ENCODE data around the gene ZBTB44. TPM values are rescaled to one million over a fixed set of nuclear protein-coding genes. Genes with fewer than 3 reads are reported as not detected.
"Not testable (repeated sequence)": the region's sequence is repeated elsewhere in the genome, so short reads cannot be mapped to it uniquely, and the experiment has no call there.

Gene ZBTB44
- polyA plus RNA-seq (2012; ENCODE audit: insufficient read depth, insufficient read length) = 21.6 TPM

DNA sequence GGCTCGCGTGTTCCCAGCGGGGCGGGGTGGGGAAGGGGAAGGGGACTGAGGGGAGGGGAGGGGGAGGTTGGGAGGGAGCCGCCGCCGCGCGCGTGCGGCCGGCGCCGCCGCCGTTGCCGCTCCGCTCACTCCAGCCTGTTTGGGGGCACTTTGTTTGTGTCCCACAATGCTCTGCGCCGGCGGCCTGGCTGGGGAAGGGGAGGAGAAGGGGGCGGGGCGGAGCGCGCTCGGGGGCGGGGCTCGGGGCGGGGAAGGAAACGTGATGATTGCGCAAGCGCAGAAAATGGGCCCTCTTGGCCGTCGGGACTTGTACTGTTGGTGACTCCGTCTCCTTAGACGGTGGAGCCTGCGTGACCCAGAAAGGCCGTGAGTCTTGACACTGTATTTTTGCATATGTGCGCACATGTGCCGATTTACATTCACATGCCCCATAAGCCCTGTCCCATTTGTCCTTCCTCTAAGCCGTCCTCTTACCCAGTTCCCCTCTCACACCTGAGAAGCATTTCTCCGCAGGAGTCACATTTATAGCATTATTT lies at the start of gene ZBTB44:
TSS of gene ZBTB44 (minus strand) at position 168 of the 536 bp plus-strand sequence. CDS start 53,044 bp downstream, outside the sequence.
- DNase-seq (ENCODE audit: low read depth, low spot score) = peak; percentile 86
- H3K4me3 ChIP-seq (ENCODE audit: low read length) = peak within 1 kb of the TSS; percentile 87

DNA sequence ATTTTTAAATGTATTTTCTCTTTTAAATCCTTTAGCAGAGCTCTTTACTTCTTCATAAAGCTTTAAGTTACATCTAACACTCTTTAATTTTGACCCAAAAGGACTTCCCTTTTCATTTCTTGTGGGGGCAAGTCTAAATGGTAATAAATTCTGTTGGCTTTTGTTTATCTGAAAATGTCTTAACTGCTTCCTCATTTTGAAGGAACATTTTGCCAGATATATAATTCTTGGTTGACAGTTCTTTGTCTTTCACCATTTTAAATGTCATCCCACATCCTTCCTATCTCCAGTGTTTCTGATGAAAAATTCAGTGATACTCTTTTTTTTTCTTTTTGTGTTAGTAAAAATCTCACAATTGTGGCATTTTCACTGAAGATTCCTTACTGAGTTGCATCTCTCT lies 44.7 kb upstream of the ZBTB44 start:
- no peak overlapping the region for H3K4me3 ChIP-seq (ENCODE audit: low read length)
- no peak for DNase-seq (ENCODE audit: low read depth, low spot score)

GRCh38 chr11:130358398-130358797 lies 43.7 kb upstream of the ZBTB44 start:
- no peak overlapping the region for H3K4me3 ChIP-seq (ENCODE audit: low read length)
- no peak for DNase-seq (ENCODE audit: low read depth, low spot score)

DNA sequence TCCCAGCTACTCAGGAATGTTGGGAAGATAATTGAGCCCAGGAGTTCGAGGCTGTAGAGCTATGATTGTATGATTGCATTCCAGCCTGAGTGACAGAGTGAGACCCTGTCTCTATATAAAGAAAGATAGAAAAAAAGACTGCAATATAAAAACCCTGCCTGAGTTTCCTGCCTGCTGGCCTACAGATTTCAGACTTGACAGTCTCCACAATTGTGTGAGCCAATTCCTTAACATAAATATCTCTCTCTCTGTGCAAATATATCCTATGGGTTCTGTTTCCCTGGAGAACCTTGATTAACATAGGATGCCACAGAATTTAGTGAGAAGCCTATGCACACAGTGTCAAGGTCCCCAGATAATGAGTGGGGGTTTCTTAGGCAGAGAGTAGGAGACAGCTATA lies 32.5 kb upstream of the ZBTB44 start:
- H3K4me3 ChIP-seq (ENCODE audit: low read length) = no peak overlapping the region
- DNase-seq (ENCODE audit: low read depth, low spot score) = no peak

DNA sequence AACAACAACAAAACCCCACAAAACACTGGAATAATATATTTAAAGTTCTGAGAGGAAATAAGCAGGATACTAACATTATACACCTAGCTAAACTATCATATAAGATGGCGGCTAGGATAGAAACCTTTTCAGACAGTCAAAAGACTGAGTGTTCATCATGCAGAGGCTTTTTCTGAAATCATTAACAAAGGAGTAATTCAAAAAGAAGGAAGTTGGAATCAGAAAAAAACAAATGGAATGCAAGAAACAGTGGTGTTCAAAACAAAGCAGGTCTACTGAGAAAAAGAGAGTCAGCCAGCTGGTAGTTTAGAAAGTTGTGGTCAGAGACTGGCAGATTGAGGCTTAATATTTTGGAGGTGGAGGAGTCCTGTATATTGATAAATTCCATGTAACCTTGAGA lies 30.1 kb upstream of the ZBTB44 start:
- DNase-seq (ENCODE audit: low read depth, low spot score) = no peak
- H3K4me3 ChIP-seq (ENCODE audit: low read length) = no peak overlapping the region

DNA sequence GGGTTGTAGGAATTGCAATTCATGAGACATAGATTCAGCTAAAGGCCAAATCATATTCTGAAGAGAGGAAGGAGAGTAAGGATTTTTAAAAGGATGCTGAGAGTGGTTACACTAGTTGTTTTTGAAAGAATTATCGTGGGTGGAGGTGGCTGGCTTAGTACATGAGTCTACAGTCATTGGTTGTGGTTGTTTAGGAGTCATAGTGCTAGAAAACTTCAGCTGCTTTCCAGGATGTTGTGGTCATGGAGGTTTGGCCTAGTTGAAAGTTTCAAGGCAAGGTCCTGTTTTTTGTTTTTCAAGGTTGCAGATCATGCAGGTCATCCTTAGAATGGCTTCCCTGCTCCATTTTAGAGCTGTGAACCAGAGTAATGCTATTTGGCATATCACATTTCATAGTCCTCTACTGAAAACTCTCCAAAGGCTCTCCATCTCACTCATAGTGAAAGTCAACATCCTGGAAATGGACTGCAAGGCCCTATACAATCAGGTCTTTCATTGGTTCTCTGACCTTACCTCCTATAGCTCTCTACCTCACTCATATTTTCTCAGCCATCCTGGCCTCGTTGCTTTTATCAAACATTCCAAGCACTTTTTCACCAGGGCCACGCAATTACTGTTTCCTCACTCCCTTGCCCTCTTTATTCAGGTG lies 26.1 kb upstream of the ZBTB44 start:
- DNase-seq (ENCODE audit: low read depth, low spot score) = peak; percentile 70
- H3K4me3 ChIP-seq (ENCODE audit: low read length) = no peak overlapping the region

GRCh38 chr11:130338667-130339066 lies 23.9 kb upstream of the ZBTB44 start:
- no peak overlapping the region for H3K4me3 ChIP-seq (ENCODE audit: low read length)
- no peak for DNase-seq (ENCODE audit: low read depth, low spot score)

- DNase-seq (ENCODE audit: low read depth, low spot score) = no peak
- no peak overlapping the region for H3K4me3 ChIP-seq (ENCODE audit: low read length)
Measured at GRCh38 chr11:130337281-130338089, 22.8 kb upstream of the ZBTB44 start.

GRCh38 chr11:130331397-130331796 lies 16.7 kb upstream of the ZBTB44 start:
- not testable (repeated sequence) for H3K4me3 ChIP-seq (ENCODE audit: low read length); DNase-seq (ENCODE audit: low read depth, low spot score)

GRCh38 chr11:130330101-130330684 lies 15.5 kb upstream of the ZBTB44 start:
- no peak for DNase-seq (ENCODE audit: low read depth, low spot score)
- H3K4me3 ChIP-seq (ENCODE audit: low read length) = no peak overlapping the region

DNA sequence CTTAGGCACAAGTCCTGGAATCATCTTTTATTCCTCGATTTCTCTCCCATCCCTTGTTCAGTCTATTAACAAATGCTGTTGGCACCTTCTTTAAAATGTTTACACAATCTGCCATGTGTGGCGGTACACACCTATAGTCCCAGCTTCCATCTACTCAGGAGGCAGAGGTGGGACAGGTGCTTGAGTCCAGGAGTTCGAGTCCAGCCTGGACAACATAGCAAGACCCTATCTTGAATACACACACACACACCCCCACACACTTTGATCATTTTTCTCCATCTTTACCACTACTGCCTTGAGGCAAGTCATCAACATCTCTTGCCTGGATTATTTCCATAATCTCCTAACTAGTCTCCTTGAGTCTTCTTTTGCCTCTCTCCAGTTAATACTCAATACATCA lies 13.7 kb upstream of the ZBTB44 start:
- no peak overlapping the region for H3K4me3 ChIP-seq (ENCODE audit: low read length)
- DNase-seq (ENCODE audit: low read depth, low spot score) = no peak

GRCh38 chr11:130327716-130328115 lies 13.0 kb upstream of the ZBTB44 start:
- no peak overlapping the region for H3K4me3 ChIP-seq (ENCODE audit: low read length)

DNA sequence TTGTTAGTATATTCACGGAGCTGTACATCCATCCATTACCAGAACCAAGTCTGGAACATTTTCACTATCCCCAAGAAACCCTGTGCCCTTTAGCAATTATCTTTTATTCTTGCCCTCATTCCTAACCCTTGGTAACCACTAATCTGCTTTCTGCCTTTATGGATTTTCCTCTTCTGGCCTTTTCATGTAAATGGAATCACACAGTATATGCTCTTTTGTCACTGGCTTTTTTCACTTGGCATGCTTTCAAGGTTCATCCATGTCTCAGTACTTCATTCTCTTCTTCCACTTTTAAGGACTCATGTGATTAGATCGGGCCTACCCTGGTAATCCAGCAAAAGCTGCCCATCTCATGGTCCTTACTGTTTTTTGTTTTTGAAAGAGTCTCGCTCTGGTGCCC lies 11.0 kb upstream of the ZBTB44 start:
- no peak overlapping the region for H3K4me3 ChIP-seq (ENCODE audit: low read length)
- no peak for DNase-seq (ENCODE audit: low read depth, low spot score)

More at GRCh38 chr11:130327716-130328115, 13.0 kb upstream of the ZBTB44 start:
- DNase-seq (ENCODE audit: low read depth, low spot score) = no peak

DNA sequence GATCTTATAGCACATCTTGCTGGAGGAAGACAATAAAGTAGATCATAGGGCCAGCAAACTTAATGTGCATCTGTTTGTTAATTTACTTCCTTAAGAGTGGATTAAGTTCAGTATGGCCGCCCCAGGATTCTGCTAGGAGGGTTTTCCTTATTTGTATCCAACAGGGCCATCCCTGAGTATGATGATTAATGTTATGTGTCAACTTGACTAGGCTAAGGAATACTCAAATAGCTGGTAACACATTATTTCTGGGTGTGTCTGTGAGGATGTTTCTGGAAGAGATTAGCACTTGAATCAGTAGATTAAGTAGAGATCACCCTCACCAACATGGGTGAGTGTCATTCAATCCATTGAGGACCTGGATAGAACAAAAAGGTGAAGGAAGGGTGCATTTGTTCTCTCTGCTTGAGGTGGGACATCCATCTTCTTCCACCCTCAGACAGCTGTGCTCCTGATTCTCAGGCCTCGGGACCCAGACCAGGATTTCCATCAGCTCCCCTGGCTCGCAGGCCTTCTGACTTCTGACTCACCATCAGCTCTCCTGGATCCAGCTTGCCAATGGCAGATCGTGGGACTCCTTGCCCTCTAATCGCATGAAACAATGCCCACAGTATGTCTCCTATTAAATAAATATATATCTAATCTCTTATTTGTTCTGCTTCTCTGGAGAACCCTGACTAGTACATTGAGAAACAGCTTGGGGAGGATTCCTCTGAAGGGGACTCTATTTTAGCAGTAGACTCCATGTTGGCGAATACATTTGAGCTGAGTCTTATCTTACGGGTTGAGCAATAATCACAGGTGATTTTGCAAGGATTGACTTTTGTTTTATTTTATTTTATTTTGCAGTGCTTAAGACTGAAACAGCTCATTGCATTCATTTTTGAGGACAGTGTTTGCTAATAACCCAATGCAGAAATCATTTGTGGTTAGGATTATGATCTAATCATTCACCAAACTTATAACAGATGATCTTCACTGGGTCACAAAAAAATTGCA lies 9.0 kb upstream of the ZBTB44 start:
- no peak for DNase-seq (ENCODE audit: low read depth, low spot score)
- H3K4me3 ChIP-seq (ENCODE audit: low read length) = no peak overlapping the region

- DNase-seq (ENCODE audit: low read depth, low spot score) = no peak
Measured at GRCh38 chr11:130322126-130322525, 7.4 kb upstream of the ZBTB44 start.

GRCh38 chr11:130318031-130318673 lies 3.4 kb upstream of the ZBTB44 start:
- DNase-seq (ENCODE audit: low read depth, low spot score) = no peak

More at GRCh38 chr11:130322126-130322525, 7.4 kb upstream of the ZBTB44 start:
- H3K4me3 ChIP-seq (ENCODE audit: low read length) = no peak overlapping the region

GRCh38 chr11:130315354-130315970 lies 745 bp upstream of the ZBTB44 start:
- no peak for DNase-seq (ENCODE audit: low read depth, low spot score)

More at GRCh38 chr11:130318031-130318673, 3.4 kb upstream of the ZBTB44 start:
- H3K4me3 ChIP-seq (ENCODE audit: low read length) = no peak overlapping the region

More at GRCh38 chr11:130315354-130315970, 745 bp upstream of the ZBTB44 start:
- H3K4me3 ChIP-seq (ENCODE audit: low read length) = peak overlapping the region; percentile 87
